ENCODE data around the gene TSPAN13.
"Not testable (repeated sequence)": the region's sequence is repeated elsewhere in the genome, so short reads cannot be mapped to it uniquely, and the experiment has no call there.

TSPAN13 gene

DNA sequence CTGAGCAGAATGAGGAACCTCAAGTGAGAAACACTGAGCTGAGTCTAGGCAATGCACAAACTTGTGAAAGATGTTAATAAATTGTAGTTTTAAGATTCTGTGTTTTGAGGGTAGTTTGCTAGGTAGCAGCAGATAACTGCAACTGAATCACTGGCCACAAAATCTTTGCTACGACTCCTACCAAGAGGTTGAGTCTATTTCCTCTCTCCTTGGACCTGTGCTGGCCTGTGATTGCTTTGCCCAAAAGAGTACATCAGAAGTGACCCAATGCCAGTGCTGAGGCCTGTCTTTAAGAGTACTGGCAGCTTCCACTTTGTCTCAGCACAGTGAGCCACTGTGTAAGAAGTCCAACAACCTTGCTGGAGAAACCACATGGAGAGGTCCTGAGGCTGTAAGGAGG, 11.9 kb upstream of the TSPAN13 start:
- DNase-seq = no peak

DNA sequence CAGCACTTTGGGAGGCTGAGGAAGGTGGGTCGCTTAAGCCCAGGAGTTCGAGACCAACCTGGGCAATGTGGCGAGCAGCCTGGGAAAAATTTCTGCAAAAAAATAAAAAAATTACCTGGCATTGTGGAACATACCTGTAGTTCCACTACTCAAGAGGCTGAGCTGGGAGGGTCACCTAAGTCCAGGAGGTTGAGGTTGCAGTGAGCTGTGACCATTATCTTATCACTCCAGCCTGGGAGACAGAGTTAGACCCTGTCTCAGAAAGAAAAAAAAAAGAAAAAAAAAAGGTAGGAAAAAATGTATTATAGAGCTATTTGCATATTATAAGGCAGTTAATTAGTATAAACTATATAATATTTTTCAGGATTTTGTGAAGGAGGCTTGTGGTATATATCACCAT, 11.0 kb upstream of the TSPAN13 start:
- DNase-seq = no peak

DNA sequence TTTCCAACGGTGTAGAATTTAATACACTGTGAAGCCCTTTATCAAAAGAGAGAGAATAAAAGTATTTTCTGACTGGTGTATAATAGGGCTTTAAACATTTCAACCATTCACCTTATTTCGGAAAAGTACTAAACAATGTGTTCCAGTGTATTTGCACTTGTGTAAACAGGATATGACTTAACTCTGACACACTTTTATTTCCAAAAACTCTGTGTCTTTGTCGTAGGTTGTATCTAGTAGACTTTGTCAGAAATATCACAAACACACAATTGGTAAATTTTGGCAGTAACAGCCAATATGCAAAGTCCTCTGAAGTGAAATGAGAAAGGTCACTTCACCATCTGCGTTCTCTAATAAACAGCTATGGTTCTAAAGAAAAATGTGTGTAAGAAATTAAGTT, 10.3 kb upstream of the TSPAN13 start:
- no peak for DNase-seq

DNA sequence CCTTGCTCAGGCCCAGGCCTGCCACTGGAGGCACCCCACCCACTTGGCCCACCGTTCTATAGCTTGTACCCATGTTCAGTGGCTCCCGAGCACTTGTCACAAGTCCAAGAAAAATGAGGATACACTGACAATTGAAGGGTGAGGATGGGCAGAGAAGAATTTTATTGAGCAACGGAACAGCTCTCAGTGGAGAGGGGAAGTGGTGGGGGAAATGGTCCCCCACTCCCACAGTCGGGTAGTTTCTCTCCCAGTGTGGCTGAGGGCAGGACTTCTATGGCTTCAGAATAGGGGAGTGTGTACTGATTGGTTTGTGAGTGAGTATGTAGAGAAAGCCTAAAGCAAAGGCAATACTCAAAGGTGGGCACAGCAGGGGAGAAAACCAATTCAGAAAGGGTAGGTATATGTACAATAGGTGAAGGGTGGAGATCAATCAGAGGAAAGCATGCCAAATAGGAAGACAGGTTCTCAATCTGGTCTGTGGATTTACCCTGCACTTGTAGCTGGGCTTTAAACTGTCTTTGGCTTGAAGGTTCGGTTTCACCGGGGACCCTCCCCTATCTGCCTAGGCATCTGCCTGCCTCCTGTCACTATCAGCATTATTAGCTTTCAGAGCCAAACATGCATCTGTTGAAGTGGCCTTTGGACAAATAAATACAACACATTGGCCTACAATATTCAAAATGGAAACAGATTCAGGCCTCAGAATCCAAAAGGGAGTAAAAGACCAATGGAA, 8.9 kb upstream of the TSPAN13 start:
- DNase-seq = no peak

DNA sequence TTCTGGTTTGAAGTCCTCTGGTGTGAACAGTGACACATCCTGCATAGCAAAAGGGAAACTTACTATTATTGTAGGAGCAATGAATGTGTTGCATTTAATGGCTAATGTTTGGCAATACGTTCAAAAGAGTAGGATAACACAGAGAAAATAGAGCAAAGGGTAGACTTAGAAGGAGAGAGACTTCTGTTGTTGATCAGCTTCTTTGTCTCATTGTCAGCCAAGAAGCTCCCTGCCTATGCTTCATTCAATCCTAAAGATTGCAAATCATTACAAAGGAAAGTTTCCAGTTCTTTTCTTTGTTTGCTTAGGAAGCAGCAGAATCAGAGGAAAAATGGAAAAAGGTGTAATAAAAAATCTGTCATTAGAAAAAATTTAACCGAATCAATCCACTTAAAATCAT, 7.9 kb upstream of the TSPAN13 start:
- DNase-seq = no peak

DNA sequence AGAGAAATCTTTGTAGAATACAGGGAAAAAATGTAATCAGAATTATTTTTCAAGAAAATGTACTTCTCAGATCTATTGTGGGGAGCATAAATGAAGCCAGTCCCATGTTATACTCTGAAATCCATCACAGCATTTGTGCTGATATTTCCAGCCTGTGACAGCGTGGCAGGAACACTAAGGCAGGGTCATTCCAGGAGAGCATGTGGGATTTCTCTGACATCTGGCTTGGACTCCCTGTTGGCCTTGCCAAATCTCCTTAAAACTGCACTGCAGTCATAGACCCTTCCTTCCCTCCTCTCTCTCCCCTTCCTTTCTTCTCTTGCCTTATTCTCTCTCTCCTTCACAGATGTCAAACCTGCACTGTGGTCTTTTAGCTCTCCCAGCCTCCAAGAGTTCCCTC, 6.5 kb upstream of the TSPAN13 start:
- no peak for DNase-seq

DNA sequence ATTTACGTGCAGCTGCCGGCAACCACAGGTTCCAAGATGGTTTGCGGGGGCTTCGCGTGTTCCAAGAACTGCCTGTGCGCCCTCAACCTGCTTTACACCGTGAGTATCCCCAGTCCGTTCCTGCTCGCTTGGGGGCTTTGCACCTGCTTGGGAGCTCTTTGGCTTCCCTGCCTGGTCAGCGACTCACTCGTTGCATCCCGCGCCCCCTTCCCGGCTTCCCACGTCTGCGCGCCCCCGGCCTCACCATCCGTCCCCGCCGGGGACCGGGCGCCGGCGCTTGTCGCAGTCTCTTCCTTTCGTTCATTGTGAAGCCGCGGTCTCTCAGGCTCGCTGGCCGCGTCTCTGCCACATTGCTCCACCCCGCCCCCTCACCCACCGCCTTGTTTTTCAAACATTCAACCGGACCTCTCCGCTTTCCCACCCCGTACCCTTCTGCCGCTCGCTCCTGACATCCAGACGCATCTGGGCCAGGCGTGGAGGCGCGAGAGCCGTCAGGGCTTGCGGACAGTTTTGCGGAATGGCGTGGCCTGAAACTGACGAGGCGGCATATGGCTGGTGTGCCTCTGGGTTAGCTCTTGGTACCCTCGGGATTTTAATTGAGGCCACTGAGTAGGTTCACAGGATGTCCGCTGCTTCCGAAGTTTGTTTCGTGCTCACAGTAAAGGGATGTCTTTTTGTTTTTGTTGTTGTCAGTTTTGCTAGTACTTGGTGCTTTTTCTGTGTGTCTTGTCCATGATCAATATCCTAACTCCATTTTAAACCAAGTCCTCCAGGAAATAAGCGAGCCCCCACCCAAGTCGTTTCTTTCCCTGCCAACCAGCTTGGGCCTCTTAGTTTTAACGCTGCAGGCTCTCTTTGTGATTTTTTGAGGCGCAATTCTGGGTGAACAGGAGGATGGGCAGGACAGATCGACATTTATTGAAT, 639 bp downstream of the TSPAN13 start:
- no peak for DNase-seq

DNA sequence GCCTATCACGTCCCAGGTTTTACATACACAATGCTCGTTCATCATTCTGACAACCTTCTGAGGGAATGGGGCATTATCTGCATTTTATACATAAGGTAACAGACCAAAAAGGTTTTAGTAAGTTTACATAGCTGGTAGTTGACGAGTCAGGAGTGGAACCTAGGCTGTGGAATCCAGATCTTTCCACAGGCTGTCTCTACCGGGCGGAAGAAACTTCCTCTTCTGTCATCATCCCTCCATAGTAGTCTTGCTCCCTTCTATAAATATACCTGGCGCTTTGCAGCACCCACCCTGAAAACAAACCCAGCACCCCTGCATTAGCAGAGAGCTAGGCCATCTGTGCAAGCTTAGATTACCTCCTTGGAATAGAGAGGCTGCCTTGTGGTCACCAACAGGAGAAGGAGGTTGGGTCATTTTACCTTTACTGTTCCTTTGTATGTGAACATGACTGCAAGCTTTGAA, 1.3 kb downstream of the TSPAN13 start:
- no peak for DNase-seq

DNA sequence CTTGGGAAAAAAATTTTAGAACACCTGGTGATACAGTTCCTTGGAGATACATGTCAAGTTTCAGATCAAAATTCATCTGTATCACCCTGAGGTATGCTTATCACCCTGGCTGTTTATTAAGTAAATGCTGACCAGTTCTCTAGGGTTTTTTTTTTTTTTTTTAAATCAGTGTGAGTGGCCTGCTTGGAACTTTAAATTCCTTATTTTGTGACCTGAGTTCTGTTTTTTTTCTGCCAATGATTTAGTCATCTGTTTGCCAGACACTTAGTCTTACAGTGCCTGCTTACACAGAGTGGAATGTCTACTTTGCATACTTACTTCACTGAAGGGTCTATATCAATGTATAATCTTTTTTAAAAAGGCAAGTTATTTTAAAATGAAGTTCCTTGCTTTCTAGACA, 1.8 kb downstream of the TSPAN13 start:
- DNase-seq = no peak

DNA sequence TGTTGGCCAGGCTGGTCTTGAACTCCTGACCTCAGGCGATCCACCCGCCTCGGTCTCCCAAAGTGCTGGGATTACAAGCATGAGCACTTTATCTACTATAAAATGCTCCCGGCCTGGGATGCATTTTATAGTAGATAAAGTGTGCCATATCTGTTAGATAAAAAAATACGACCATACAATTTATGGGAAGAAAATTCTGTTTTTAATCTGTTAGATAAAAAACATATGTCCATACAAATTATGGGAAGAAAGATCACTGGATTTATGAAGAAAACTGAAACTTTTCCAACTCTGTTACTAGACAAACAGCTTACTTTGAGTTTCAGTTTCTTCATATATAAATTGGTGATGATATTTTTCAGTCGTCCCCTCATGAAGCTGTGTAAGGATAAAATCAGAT, 4.5 kb downstream of the TSPAN13 start:
- DNase-seq = no peak

DNA sequence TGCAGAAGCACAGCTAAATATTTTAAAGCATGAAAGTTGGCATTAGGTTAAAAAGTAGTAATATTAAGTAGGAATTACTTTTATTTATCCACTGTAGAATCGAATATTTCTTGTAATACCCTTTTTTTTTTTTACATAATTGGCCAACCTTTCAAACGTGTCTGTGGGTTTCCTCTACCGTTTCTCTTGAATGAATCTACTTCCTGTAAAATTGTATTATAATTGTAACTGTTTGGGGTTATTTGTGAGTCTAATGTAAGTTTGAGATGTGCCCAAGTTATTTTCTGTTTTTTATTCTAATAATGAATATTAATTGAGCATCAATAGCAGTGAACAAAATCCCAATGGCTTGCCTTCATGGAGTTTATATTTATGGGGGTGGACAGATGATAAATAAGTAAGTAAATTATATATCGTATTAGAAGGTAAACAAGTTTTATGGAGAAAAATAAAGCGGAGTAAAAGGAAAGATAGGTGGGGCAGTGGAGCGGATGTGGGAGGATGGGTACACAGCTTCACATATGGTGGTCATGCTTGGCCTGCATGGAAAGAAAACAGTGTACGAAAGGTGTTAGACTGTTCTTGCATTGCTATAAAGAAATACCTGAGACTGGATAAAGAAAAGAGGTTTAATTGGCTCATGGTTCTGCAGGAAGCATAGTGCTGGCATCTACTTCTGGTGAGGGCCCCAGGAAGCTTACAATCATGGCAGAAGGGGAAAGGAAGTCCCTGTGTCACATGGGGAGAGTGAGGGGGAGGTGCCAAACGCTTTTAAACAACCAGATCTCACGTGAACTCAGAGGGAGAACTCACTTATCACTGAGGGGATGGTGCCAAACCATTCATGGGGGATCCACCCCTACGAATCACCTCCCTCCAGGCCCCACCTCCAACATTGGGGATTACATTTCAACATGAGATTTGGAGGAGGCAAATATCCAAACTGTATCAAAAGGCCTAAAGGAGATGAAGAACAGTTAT, 5.4 kb downstream of the TSPAN13 start:
- no peak for DNase-seq

DNA sequence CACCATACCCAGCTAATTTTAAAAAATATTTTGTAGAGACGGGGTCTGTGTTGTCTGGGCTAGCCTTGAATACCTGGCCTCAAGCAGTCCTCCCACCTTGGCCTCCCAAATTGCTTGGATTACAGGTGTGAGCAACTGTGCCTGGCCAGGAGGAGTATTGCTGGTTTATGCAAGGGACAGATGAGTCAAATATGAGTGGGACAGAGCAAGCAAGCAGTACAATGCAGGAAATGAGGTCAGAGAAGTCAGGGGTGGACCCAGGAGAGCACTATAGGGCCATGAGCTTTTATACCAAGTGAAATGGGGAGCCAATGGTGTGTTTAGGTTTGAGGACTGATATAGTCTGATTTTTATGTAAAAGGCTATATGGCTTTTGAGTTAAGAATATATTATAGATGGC, 6.3 kb downstream of the TSPAN13 start:
- DNase-seq = no peak

DNA sequence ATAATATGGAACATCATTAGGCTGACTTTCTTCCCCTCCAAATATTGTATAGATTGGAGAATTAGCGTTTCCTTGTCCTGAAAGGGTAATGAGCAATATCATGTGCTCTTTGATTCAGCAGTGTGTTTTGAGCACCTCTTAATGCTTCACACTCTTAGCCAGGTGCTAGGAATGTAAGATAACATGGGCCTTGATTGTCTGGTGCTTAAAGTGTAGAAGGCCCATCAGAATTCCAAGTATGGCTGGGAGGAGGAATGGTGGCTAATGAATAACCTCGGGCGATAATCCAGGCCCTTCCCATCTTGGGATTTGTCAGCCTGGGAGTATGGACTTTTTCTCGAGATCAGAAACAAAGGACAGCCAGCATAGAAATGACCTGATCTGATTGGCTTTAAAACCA, 8.6 kb downstream of the TSPAN13 start:
- DNase-seq = no peak

DNA sequence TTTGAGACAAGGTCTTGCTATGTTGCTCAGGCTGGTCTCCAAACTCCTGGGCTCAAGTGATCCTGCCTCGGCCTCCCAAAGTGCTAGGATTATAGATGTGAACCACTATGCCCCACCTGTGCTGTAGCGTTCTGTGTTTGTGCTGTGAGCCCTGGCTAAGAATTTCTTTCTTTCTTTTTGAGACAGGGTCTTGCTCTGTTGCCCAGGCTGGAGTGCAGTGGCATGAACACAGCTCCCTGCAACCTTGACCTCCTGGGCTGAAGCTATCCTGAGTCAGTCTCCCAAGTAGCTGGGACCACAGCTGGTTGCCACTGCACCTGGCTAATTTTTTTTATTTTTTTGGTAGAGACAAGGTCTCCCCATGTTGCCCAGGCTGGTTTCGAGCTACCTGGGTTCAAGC, 11.4 kb downstream of the TSPAN13 start:
- no peak for DNase-seq

DNA sequence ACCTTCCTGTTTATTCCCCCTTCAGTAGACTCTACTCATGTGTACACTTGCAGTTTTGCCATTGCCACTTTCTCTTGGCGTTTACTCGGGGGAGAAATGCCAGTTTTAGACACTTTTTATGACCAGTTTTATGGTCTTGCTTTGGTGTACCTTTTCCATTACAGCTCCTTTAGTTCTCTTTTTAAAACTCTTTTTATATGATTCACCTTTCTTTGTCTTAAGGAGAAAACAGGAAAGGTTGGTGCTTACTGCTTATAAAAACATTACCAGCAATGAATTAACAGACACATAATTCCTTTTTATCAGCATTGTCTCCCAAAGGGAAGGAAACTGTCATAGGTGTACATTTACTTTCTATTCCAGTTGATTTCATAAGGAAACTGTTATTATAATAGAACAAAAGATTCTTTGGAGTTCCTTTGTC, 11.9 kb downstream of the TSPAN13 start:
- no peak for DNase-seq

DNA sequence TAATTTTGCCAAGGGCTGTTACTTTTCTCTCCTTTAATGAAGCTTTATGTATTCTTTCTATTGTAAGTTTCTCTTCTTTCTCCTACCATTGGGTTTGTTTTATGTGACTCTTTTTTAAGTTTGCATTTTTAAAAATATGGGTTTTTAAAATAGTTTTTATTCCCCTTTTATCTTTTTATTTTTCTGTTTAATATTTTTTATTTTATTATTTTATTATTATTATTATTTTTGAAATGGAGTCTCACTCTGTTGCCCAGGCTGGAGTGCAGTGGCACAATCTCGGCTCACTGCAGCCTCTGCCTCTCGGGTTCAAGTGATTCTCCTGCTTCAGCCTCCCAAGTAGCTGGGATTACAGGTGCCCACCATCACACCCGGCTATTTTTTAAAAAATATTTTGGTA, 16.4 kb downstream of the TSPAN13 start:
- DNase-seq = not testable (repeated sequence)

DNA sequence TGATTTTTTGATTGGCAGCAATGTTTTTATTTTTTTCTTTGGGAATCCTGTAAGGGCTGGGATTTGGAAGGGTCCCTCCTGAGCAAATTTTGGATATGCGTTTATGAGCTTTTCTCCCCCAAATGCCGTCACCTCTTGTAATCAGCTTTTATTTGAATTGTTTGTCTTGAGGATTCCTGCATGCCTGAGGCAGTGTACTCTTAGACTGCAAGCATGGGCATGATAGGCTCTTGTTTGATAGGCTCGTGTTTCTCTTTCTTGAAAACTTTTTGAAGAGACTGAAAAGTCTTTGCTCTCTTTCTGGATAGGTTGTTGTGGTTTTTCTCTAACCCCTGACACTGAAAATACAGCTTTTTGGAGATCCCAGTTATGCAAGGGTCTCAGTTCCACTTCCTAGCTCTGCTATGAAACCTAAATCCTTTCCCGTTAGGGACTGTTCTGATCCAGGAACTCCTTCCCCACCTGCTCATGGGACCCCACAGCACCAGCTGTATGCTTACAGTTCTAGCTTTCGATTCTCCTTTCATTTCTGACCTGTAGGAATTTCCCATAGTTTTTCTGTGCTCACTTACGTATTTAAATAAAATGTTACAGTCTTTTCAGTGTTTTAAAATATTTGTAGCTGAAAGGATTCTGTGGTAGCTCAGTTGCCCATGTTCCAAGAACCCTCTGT, 17.2 kb downstream of the TSPAN13 start:
- no peak for DNase-seq

DNA sequence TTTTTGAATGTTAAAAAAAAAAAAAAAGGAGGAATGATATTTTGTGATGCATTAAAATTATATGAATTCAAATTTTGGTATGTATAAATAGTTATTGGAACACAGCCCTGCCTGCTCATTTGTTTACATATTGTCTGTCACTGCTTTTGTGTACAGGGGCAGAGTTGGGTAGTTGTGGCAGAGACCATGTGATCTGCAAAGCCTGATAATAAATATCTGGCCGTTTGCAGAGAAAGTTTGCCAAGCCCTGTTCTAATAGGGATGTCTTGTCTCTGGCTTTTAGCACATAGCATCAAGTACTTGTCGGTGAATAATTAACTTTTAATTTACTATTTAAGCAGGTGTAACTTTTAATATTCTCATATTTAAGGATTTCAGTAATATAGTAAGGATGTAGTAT, 19.8 kb downstream of the TSPAN13 start:
- DNase-seq = no peak

DNA sequence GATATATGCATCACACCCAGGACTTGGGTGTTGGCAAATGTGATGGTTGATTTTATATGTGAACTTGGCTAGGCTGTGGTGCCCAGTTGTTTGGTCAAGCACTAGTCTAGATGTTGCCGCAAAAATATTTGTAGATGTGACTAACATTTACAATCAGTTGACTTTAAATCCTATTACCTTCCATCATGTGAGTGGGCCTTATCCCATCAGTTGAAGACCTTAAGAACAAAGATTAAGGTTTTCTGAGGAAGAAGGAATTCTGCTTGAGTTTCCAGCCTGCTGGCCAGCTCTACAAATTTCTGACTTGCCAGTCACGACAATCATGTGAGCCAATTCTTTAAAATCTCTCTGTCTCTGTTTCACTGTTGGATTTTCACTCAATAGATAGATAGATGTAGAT, 20.3 kb downstream of the TSPAN13 start:
- no peak for DNase-seq

DNA sequence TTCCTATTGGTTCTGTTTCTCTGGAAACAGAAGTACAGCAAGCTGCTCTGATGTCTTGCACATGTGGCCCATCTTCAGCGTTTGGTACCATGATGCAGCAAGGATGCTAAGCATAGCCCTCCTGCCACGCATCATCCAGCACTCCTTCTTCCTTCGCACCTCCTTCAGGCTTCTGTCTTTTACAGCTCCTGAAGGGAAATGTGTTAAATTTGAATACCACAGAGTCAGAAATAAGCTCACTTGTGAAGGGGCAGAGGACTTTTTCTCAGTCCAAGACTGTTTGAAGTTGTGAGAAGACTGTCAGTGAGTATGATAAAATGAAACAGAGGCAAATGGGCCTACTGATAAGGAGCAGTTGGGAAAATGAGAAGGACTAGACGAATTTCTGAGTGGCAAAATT, 20.7 kb downstream of the TSPAN13 start:
- DNase-seq = no peak

DNA sequence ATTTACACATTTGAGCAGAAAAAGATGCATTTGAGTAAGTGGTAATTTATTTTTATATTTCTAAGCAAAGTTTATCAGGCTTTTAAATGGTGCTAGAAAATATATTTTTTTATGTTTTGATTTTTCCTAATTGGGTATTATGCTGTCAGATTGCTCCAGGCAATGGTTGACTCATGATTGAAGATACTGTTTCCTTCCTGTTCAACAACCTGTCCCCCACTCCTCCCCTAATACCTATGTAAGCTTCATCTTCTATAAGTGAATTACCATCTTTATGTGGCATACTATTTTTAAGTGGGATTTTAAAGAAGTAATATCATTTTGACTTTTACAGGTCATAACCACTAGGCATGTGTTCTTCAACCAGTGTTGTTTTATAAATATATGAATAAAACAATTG, 21.4 kb downstream of the TSPAN13 start:
- DNase-seq = no peak

DNA sequence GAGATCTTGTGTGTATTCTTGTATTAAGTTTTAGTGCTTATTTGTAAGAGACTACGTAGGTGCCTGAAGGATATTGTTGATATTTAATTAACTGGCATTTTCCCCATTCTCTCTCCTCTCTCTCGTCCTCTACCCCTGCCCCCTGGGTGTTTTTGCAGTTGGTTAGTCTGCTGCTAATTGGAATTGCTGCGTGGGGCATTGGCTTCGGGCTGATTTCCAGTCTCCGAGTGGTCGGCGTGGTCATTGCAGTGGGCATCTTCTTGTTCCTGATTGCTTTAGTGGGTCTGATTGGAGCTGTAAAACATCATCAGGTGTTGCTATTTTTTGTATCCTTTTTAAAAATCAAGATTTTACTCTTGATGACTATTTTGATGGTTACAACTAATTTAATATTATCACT, 22.5 kb downstream of the TSPAN13 start:
- DNase-seq = no peak

Measured in stimulated activated CD4-positive, alpha-beta T cell treated with anti-CD3 and anti-CD28 coated beads, Interleukin-4, amount 100 ng/mL, for 24 hours (primary cell).